Vagina (tissue), 2 donors: ENCODE measurements around the gene FAM174A.

Experiments used
- POLR2AphosphoS5 ChIP-seq, 2 donors: sonication (generic); formaldehyde crosslinking; IDR thresholded peaks; one replicate each; pipeline ENCODE4 v1.9.0; 2017; ENCODE audit warnings: antibody characterized with exemption in 2 of 2, mild to moderate bottlenecking in 2 of 2, low read depth in 1 of 2; ENCODE audit not compliant: insufficient read depth in 1 of 2
- TF ChIP-seq, protein P1 (sequence below), 3 experiments: fragments of 450-650 bp in 2 of 3; fragments of 200-600 bp in 1 of 3; sonication (generic) in 1 of 3; IDR thresholded peaks; one replicate each; pipeline ENCODE4 v1.5.1; 2017 to 2019; ENCODE audit warnings: antibody characterized with exemption in 3 of 3, mild to moderate bottlenecking in 2 of 3, moderate library complexity in 2 of 3

DNA sequence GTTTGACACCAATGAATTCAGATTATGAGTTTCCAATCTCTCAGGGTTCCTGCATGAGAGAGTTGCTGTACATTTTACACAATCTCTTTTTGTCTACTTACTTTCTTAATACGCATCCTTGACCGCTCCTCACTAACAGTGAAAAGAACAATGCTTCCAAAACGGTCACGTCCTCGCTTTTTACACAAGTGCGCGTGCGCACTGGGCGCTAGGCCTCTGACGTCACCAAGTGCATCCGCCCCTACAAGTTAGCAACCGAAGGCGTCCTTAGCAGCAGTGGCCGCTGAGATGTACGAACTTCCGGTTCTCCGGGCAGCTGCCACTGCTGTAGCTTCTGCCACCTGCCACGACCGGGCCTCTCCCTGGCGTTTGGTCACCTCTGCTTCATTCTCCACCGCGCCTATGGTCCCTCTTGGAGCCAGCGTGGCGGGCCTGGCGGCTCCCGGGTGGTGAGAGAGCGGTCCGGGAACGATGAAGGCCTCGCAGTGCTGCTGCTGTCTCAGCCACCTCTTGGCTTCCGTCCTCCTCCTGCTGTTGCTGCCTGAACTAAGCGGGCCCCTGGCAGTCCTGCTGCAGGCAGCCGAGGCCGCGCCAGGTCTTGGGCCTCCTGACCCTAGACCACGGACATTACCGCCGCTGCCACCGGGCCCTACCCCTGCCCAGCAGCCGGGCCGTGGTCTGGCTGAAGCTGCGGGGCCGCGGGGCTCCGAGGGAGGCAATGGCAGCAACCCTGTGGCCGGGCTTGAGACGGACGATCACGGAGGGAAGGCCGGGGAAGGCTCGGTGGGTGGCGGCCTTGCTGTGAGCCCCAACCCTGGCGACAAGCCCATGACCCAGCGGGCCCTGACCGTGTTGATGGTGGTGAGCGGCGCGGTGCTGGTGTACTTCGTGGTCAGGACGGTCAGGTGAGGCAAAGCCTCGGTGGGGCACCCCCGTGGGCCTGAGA is at the start of gene FAM174A:
- TF ChIP-seq, protein P1, sequence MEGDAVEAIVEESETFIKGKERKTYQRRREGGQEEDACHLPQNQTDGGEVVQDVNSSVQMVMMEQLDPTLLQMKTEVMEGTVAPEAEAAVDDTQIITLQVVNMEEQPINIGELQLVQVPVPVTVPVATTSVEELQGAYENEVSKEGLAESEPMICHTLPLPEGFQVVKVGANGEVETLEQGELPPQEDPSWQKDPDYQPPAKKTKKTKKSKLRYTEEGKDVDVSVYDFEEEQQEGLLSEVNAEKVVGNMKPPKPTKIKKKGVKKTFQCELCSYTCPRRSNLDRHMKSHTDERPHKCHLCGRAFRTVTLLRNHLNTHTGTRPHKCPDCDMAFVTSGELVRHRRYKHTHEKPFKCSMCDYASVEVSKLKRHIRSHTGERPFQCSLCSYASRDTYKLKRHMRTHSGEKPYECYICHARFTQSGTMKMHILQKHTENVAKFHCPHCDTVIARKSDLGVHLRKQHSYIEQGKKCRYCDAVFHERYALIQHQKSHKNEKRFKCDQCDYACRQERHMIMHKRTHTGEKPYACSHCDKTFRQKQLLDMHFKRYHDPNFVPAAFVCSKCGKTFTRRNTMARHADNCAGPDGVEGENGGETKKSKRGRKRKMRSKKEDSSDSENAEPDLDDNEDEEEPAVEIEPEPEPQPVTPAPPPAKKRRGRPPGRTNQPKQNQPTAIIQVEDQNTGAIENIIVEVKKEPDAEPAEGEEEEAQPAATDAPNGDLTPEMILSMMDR (IDR thresholded peaks at IDR 0.05) = no peak
- TF ChIP-seq POLR2AphosphoS5 (IDR thresholded peaks at IDR 0.05; ENCODE audit: insufficient read depth in 1 of 2, low read depth in 1 of 2) = peak; percentile 88 to 92
